ENCODE results near the gene PTCH1. TPM values are rescaled to one million over a fixed set of nuclear protein-coding genes. Genes with fewer than 3 reads are reported as not detected.

The PTCH1 gene
- total and polyA plus RNA-seq, 2 donors (not counting 1 experiment from before 2014, with no cell fraction given) = 3.5 to 13.8 TPM

DNA sequence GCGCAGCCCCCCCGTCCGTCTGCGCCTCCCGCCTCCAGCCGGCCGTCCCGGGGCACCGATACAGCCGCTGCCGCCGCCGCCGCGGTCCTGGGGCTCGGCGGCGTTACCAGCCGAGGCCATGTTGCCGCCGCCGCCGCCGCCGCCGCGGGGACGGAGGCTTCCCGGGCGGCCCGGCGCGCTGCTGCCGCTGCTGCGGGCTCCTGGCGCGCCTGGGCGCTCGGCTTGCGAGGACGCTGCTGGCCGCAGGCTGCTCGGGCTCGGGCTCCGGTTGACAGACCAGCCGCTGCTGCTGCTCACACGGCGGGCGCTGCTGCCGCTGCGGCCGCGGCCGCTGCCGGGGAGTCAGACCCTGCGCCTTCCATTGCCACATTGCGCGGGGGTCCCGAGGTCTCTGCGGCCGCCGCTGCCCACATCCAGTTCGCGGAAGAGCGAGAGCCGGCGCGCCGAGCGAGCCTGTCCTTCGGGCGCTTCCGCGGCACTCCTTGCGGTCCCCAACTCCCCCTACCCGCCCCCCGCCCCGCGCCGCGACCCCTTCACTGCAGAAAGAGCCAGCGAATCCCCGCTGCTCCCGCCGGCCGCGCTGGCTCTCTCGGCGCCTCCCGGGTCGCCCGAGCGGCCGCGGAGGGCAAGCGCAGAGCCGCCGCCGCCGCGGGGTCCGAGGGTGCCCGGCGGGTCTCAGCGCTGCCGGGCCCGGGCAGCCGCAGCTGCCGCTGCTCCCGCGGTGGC is 8.4 kb downstream of the PTCH1 start:
- CTCF ChIA-PET = interaction anchor here (1.0 kb wide), 1 partner anchor 906 kb away, joined by 3 read pairs; no protein-coding TSS in a partner anchor
- H3K4me1 Mint-ChIP-seq = peaks cover 54% of the 10 kb centered on the region

More for the DNA sequence above, 8.4 kb downstream of the PTCH1 start:
- Histone ChIP-seq H3K4me2 (replicated peaks; ENCODE audit: low read depth, low read length, poor library complexity, severe bottlenecking) (peak overlapping the region; percentile 94), H3K36me3 (replicated peaks in 1 of 2; ENCODE audit: control extremely low read depth in 1 of 2, control insufficient read depth in 1 of 2, extremely low read depth in 1 of 2, insufficient read depth in 2 of 2, low read length in 1 of 2) (no peaks in the 10 kb centered on the region), H3K79me2 (ENCODE audit: control insufficient read depth, insufficient read depth, low read length) (no peaks in the 10 kb centered on the region), H3K9ac (ENCODE audit: low read length) (peak overlapping the region; percentile 73), H3K27ac (ENCODE audit: low read length in 2 of 2) (no peak overlapping the region), H3K4me1 (ENCODE audit: control insufficient read depth in 2 of 2, insufficient read depth in 2 of 2, low read length in 2 of 2) (peaks cover 49 to 60% of the 10 kb centered on the region in 2 donors), H2AFZ (ENCODE audit: insufficient read depth, low read depth, low read length, poor library complexity, severe bottlenecking) (peak overlapping the region; percentile 70), H4K20me1 (ENCODE audit: control insufficient read depth, insufficient read depth, low read length, poor library complexity, severe bottlenecking) (no peaks in the 10 kb centered on the region), H3K27me3 (replicated peaks in 1 of 4; ENCODE audit: control extremely low read depth in 1 of 4, control insufficient read depth in 3 of 4, insufficient read depth in 4 of 4, low read length in 3 of 4) (peaks cover 3 to 71% (median 50%) of the 10 kb centered on the region in 4 experiments), H3K4me3 (ENCODE audit: control extremely low read depth in 1 of 5, extremely low read depth in 1 of 5, insufficient read depth in 1 of 5, low read depth in 2 of 5, low read length in 4 of 5) (peak overlapping the region in 4 of 5 experiments; percentile 59 to 78 (median 68)), H3K9me3 (ENCODE audit: control extremely low read depth in 1 of 3, control insufficient read depth in 2 of 3, insufficient read depth in 1 of 3, low read length in 2 of 3) (peaks cover 0 to 28% (median 0%) of the 10 kb centered on the region in 3 donors)
- peak; percentile 8 for ATAC-seq (ENCODE audit: low read depth)
- POLR2A ChIA-PET = interaction anchor here (1.1 to 2.7 kb wide), 2 partner anchors 14 to 46 kb away, joined by 4 to 7 read pairs; no protein-coding TSS in a partner anchor
- peak overlapping the region; percentile 89 for H3K4me3 Mint-ChIP-seq
- no peak overlapping the region for H3K27ac Mint-ChIP-seq
- TF ChIP-seq CTCF (IDR thresholded peaks at IDR 0.05) (no peak), EZH2 (IDR thresholded peaks at IDR 0.05; ENCODE audit: borderline replicate concordance, insufficient read depth, low read depth, low read length, poor library complexity, severe bottlenecking) (no peak)
- peaks cover 48% of the 10 kb centered on the region for H3K27me3 Mint-ChIP-seq
- no peaks in the 10 kb centered on the region for H3K9me3 Mint-ChIP-seq (ENCODE audit: insufficient read depth)
- intact Hi-C loops (cut with micrococcal nuclease) = loop anchor here (5.0 kb wide), 1 partner anchor 191 kb away; the partner anchor contains the start of gene FANCC
- under 1% methylated on average over 109 of the region's 111 CpGs for WGBS (ENCODE audit: insufficient coverage)
- peak; percentile 56 for DNase-seq

Measured in B cell (primary cell).